Keratinocyte (primary cell): ENCODE results near the gene PRPF39.

Source experiments
- CTCF ChIP-seq, 3 experiments: IDR thresholded peaks in 1 of 3; conservative IDR thresholded peaks in 1 of 3; optimal IDR thresholded peaks in 1 of 3; 2 replicates in 2 of 3; 3 replicates in 1 of 3; pipeline versions ENCODE3 to v1.5.1; 2011; ENCODE audit warnings: low read length in 3 of 3, mild to moderate bottlenecking in 3 of 3, moderate library complexity in 2 of 3, control low read depth in 1 of 3, inconsistent platforms in 1 of 3; ENCODE audit not compliant: insufficient read depth in 2 of 3; ENCODE audit errors: extremely low read depth in 1 of 3
- EZH2 ChIP-seq: IDR thresholded peaks from one replicate; pipeline ENCODE4 v1.6.1; 2012; ENCODE audit warnings: inconsistent platforms, mild to moderate bottlenecking, low read length, moderate library complexity

DNA sequence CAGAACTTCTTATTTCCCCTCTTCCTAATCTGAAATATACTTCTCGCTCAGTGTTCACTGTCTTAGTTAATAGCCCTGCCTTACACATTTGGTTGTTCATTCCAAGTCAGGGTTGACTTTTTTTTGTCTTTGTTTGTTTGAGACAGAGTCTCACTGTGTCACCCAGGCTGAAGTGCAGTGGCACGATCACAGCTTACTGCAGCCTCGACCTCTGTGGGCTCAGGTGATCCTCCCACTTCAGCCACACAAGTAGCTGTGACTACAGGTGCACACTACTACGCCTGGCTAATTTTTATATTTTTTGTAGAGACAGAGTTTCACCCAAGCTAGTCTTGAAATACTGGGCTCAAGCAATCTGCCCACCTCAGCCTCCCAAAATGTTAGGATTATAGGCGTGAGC, 42.3 kb upstream of the PRPF39 start:
- no peak for TF ChIP-seq EZH2
- TF ChIP-seq CTCF (optimal IDR thresholded peaks at IDR 0.05 in 1 of 3, IDR thresholded peaks at IDR 0.05 in 1 of 3, conservative IDR thresholded peaks at IDR 0.05 in 1 of 3; ENCODE audit: extremely low read depth in 1 of 3, insufficient read depth in 2 of 3, low read length in 3 of 3), result no peak
